DMS79 treated with DMSO at 0.1 percent for 48 hours (cell line): Measurements from ENCODE around the gene KRT34.
"Not testable (repeated sequence)": the region's sequence is repeated elsewhere in the genome, so short reads cannot be mapped to it uniquely, and the experiment has no call there.

Experiments used
- DNase-seq: peaks from one replicate; lab custom pipeline; 2025; lab: John Stamatoyannopoulos, UW

The KRT34 gene

GRCh38 chr17:41381943-41382342 is at the start of gene KRT34:
KRT34 (minus strand) TSS chr17:41382306; CDS start chr17:41382246, 60 bp downstream.
- not testable (repeated sequence) for DNase-seq

DNA sequence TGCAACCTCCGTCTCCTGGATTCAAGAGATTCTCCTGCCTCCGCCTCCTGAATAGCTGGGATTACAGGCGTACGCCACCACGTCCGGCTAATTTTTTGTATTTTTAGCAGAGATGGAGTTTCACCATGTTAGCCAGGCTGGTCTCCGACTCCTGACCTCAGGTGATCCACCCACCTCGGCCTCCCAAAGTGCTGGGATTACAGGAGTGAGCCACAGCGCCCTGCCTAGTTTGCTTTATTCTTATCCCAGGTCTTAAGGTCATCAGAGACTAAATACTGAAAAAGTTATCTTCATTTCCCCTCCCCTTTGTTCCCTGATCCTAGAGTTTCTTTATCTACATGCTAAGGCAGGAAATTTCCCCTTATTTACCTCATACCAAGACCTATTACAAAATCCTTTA is 48.3 kb upstream of the KRT34 start:
- DNase-seq, result not testable (repeated sequence)

DNA sequence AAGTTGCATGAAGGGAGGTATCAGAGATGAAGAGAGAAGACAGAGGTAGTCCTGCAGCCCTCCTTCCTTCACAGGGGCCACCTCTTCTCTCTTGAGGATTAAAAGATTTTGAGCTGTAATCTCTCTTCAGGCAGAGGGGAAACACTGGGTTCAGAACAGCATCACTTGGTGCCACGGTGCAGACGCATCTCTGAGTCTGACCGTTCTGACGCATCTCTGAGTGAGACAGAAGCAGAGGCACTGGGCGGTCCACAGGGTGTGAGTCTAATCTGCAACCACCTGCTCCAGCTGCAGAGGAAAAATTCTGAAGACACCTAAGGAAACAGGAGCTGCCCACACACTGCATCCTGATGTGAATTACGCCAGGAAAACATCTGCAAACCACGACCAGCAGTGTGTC is 47.6 kb upstream of the KRT34 start:
- DNase-seq, result no peak

- no peak for DNase-seq
Observed at GRCh38 chr17:41428591-41429291, 46.6 kb upstream of the KRT34 start.

- DNase-seq, result no peak
Observed at GRCh38 chr17:41424111-41424635, 42.1 kb upstream of the KRT34 start, which contains the start of gene KRT37. KRT37 (minus strand) TSS chr17:41424585; CDS start chr17:41424523, 62 bp downstream.

- DNase-seq, result not testable (repeated sequence)
Observed at GRCh38 chr17:41422586-41422985, 40.5 kb upstream of the KRT34 start.

- DNase-seq, result no peak
Observed at GRCh38 chr17:41421617-41422016, 39.5 kb upstream of the KRT34 start.

DNA sequence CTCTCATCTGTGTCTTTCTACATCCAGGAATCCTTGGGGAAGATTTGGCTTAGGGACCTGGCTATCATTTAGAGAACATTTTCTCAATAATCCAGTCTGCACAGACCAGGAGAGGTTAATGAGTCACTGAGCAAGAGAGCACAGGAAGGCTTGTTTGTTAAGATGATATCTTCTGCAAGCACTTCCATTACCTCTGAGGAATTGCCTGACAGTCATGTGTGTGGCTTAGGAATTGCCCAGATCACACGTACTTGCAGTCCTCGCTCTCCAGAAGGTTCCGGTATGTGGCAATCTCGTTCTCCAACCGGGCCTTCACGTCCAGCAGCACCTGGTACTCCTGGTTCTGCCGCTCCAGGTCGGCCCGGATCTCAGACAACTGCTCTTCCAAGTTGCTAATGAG is 39.0 kb upstream of the KRT34 start:
- no peak for DNase-seq

DNA sequence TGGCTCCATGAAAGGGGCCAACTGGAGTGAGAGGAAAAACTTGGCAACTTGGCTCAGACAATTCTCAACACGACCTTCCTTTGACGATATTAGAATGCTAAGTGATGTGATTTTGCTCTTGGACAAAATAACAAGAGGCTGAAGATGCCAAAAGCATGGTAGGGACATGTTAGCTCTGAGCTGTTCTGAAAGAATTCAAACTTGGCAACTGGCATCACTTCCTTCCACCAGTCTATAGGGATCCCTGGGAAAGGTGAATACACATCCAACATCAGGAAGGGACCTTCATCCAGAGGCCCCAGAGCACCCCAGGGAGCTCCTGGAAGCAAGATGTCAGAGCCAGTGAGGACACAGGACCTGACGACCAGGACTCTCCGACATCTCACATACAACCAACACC is 38.0 kb upstream of the KRT34 start:
- DNase-seq, result no peak

DNA sequence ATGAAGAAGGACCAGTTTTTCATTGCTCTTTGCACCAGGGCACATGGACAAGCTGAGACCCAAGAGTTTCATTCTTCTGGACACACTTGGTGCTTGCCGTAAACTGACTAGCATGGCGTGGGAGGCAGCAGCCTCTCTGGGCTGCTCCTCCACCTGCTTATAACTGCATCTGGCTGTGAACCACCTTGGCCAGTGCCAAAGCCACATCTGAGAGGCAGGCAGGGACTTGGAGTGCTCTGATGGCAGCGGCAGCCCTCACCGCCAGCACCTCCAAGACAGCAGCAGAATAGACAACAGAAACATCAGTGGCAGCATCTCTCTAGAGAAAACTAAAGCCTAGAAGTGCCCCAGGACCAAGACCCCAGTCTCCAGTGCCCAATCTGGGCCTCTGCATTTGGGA is 37.6 kb upstream of the KRT34 start:
- DNase-seq, result peak; percentile 81

DNA sequence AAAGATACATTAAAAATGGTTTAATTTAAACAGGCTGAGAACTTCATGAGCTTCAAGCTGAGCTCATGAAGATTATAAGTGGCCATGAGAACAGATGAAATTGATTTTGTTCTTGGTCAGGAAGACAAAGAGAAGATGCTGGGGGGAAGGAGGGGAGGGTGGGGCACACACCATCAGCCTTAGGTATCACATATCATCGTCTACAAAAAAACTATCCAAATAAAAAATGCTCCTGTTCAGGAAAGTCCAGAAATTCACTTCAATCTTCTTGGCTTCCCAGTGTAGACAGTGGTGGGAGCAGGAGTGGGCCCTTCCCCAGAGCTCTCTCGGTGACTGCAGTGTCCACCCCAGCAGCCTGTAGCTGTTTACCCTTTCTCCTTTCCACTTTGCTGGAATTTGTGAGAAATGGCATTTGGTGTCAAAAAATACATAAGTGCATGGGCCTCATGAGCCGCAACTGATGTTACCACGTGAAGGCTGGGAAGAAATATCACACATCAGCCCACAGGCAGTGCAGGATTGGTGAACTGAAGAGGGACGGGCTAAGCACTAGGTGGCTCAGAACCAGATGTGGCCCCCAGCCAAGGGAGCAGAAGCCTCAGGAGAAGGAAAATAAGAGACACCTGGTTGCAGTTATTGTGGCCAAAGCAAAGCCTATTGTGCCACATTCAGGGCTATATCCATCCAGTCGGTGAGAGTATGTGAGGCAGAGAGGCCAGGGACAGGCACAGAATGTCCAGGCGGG is 36.2 kb upstream of the KRT34 start:
- DNase-seq, result peak; percentile 42

GRCh38 chr17:41417576-41418015 is 35.5 kb upstream of the KRT34 start:
- no peak for DNase-seq

GRCh38 chr17:41417127-41417526 is 35.0 kb upstream of the KRT34 start:
- no peak for DNase-seq

- no peak for DNase-seq
Observed at GRCh38 chr17:41416479-41416878, 34.4 kb upstream of the KRT34 start.

DNA sequence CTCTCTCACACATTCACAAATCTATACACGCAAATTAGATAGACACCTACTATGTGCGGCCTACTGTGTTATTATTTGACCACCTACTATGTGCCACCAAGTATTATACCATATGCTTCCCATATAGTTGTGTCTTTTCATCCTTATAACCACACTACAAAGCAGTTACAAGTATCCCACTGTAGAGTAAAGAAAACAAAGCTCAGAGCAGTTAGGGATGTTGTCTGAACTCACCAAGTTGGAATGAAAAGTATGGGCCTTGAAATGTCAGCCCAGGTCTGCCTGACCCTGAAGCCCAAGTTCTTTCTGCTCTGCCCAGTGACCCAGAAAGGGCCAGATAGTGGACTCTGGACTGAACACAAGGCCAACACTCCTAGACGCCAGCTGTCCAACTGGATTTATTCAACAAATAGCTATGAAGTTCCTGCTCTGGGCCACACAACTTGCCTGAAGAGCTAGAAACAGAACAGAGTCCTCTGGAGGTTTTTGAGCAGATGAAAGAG is 33.8 kb upstream of the KRT34 start:
- no peak for DNase-seq

DNA sequence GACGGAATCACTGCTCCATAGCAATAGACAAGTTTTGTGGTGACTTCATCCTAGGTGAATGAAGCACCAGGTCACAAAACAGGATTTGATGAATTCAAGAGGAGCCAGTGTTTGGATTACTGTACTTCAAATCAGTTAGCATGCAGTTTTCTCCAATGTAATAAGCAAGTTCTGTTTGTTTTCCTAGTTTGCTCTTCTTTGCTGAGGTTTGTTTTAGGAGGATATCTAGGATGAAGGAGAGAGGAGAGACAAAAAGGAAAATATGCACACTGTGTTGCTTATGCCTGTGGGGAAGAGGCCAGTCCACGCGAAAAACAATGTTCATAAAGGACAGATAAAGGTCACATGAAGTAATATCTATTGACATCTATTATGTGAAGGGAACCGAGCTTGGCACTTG is 33.3 kb upstream of the KRT34 start:
- no peak for DNase-seq

GRCh38 chr17:41413982-41414381 is 31.9 kb upstream of the KRT34 start:
- DNase-seq, result no peak

DNA sequence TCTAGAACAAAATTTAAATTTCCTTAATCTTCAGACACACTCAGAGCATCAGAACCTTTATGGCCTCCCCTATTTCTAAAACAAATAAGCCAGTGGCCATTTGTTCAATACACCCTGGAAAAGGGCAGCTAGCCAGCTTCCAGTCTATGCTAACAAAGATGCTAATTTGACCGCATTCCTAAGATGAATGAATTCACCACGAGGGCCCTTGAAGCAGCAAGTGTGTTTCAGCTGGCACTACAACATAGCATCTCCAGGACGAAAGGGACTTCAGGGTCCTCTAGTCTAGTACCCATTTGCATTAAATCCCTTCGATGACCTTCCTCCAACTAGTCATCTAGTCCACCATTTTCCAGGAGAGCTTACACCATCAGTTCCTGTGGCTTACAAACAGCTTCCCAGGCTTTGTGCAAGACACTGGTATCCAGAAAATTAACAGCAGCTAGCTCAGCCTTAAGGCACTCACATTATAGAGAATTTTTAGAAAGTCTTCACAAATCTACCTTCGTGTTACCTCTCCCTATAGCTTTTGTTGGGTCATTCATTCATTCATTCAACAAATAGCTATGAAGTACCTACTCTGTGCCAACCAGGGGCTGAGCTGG is 31.3 kb upstream of the KRT34 start:
- DNase-seq, result peak; percentile 95

- DNase-seq, result no peak
Observed at GRCh38 chr17:41411072-41411840, 29.1 kb upstream of the KRT34 start.

GRCh38 chr17:41407226-41407625 is 25.1 kb upstream of the KRT34 start:
- no peak for DNase-seq

- peak; percentile 25 for DNase-seq
Observed at GRCh38 chr17:41406205-41406604, 24.1 kb upstream of the KRT34 start.
